ENCODE measurements around the gene TCOF1.

Gene TCOF1, protein sequence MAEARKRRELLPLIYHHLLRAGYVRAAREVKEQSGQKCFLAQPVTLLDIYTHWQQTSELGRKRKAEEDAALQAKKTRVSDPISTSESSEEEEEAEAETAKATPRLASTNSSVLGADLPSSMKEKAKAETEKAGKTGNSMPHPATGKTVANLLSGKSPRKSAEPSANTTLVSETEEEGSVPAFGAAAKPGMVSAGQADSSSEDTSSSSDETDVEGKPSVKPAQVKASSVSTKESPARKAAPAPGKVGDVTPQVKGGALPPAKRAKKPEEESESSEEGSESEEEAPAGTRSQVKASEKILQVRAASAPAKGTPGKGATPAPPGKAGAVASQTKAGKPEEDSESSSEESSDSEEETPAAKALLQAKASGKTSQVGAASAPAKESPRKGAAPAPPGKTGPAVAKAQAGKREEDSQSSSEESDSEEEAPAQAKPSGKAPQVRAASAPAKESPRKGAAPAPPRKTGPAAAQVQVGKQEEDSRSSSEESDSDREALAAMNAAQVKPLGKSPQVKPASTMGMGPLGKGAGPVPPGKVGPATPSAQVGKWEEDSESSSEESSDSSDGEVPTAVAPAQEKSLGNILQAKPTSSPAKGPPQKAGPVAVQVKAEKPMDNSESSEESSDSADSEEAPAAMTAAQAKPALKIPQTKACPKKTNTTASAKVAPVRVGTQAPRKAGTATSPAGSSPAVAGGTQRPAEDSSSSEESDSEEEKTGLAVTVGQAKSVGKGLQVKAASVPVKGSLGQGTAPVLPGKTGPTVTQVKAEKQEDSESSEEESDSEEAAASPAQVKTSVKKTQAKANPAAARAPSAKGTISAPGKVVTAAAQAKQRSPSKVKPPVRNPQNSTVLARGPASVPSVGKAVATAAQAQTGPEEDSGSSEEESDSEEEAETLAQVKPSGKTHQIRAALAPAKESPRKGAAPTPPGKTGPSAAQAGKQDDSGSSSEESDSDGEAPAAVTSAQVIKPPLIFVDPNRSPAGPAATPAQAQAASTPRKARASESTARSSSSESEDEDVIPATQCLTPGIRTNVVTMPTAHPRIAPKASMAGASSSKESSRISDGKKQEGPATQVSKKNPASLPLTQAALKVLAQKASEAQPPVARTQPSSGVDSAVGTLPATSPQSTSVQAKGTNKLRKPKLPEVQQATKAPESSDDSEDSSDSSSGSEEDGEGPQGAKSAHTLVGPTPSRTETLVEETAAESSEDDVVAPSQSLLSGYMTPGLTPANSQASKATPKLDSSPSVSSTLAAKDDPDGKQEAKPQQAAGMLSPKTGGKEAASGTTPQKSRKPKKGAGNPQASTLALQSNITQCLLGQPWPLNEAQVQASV (N-terminal part only)

DNA sequence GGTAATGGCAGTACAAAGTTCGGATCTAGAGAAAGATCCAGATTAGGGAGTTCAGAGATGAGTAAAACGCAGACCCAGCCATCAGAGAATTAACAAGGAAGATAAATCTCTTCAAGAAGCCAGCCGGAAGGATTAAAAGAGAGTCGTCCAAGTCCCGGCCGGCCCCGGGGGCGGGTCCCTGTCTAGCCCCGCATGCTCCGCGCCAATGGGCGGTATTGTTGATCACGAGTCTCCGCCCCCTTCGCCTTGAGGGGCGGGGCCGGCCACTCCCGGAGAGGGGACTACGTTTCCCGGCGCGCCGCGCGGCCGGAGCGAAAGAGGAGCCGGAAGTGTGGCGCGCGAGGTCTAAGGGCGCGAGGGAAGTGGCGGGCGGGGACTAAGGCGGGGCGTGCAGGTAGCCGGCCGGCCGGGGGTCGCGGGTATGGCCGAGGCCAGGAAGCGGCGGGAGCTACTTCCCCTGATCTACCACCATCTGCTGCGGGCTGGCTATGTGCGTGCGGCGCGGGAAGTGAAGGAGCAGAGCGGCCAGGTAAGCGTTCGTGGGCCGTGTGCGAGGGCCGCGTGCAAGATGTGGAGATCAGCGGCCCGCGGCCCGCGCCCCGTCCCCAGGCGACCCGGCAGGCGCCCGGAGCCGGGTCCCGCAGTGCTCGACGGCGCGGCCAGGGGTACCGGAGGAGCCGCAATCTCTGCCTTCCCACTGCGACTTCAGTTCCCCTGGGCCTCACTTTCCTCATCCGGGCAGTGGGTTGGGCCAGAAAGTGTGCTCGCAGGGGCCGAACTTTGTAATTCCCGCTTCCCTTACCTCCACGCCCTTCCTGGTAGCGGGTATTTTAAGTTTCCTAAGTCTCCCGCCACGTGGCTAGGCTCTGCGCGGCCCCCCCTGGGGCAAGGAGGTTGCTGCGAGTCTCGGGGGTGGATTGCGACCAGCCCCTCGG lies at the start of gene TCOF1:
TSS of gene TCOF1 (plus strand) at position 372 of the 935 bp plus-strand sequence. CDS start at position 422, 50 bp downstream.
- peak; percentile 85 for FAIRE-seq
- peak; percentile 87 for DNase-seq (ENCODE audit: low spot score)

DNA sequence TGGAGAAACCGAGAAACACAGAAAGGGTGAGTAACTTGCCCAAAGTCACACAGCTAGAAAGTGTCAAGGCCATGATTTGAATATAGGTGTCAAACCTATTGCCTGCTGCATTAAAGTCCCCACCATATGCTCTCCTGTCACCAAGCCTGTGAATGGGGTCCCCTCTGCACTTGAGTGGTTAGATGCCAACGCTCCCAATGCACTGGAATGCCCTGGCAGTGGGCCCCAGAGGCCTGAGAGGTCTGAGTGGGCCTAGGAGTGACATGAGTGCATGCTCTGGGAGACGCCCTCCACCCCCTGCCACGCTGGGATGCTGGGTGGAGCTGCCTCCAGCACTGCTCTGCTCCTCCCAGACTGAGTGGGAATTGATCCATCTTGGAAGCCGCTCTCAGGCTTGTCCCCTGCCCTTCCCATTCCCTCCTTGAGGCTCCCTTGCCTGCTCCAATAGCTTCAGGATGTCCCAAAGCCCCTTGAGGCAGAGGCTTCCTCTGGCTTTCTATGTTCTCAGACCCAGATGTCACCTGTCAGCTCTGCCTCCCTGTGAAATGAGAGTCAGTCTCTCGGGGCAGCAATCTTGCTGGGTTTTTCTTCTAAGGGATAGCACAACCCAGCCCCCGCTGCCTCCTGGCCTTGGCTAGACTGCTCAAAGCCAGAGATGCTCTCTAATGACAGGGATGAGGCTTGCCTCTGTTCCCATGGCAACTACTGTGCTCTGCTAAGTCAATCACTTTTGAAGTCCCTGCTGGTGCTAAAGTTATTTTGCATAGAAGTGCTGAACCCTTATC lies 48.2 kb upstream of the TCOF1 start:
- no peak for DNase-seq (ENCODE audit: low spot score)
- no peak for FAIRE-seq

DNA sequence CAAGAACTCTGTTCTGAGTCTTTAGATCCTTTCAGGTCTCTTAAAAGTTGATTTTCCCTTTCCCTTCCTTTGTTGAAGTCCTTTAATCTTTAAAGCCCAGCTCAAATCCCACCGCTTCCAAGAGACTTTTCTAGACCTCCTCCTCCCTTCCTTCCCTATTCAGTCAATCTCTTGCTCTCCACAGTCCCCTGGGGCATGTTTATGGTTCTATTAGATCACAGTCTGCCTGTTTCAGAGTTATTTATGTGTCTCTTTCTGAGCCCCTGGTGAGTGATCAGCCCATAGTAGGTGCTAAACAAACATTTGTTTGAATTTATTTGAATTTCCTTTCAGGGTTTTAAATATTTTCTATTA lies 47.6 kb upstream of the TCOF1 start:
- no peak for DNase-seq (ENCODE audit: low spot score)
- no peak for FAIRE-seq

DNA sequence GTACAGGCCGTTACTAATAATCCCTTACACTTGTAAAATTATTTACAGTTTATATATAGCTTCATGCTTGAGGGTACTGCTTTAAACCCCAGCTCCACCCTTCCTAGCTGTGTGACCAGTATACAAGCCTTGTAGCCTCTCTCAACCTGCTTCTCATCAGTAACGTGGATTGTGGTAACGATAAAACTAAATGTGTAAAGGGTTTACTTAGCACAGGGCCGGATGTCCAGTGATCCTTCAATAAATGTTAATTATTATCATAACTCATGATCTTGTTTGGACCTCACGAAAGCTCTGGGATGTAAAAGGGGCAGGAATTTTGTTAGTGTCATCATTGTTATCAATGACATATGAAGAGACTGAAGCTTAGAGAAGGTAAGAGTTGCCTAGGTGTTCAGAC lies 47.3 kb upstream of the TCOF1 start:
- DNase-seq (ENCODE audit: low spot score) = no peak
- FAIRE-seq = no peak

DNA sequence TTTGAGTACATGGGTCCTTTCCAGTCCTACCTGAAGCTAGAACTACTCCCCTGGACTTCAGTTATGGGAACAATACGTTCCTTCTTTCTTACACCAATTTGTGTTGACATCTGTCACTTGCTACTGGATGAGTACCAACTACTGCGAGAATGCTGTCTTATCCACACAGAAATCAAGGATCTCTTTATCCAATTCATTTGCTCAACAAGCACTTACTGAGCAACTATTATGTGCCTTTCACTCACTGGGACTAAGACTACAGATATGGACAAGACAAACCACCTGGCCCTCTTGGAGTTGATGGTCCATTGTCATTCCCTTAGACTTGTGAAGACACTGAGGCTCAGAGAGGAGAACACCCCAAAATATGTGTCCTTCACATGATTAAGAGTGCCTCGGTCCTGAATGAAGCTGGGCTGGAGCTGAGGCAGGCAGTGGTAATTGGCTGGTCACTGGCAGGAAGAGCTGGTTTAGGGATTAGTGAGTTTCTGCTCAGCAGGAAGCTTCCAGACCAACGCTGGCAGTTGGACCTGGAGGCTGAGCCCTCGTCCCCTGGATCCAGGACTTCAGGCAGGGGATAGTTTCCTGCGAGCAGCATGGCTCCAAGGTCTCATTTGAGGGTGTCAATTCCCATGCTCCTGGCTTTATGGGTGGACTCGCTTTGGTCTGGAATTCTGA lies 46.3 kb upstream of the TCOF1 start:
- no peak for FAIRE-seq
- DNase-seq (ENCODE audit: low spot score) = no peak

DNA sequence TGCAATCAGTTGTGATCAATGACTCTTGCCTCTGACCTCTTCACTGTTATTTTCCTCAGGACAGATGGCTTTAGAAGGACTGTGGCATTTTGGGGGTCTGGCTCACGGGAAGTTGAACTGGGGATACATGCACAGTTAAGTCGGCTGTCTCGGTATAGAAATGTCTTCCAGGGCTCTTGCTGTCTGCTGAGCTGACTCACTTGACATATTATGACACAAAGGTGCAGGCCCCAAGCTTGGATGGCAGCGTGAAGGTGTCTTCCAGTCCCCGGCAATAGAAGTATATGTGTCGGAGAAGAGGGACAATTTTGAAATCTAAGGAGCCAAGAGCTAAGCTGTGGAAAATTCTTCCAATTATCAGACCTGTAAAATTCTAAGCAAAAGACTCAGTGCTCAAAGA lies 45.0 kb upstream of the TCOF1 start:
- no peak for DNase-seq (ENCODE audit: low spot score)
- FAIRE-seq = no peak

DNA sequence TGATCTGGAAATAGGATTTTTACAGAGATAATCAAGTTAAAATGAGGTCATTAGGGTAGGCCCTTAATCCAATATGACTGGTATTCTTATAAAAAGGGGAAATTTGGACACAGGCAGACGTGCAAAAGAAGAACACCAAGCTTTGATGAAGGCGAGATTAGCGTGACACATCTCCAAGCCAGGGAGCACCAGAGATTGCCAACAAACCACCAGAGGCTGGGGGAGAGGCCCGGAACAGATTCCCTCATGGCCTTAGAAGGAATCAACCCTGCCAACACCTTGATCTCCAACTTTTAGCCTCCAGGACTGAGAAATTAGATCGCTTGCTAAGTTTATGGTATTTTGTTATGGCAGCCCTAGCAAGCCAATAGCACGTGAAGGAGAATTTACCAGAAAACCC lies 44.0 kb upstream of the TCOF1 start:
- DNase-seq (ENCODE audit: low spot score) = no peak
- no peak for FAIRE-seq

DNA sequence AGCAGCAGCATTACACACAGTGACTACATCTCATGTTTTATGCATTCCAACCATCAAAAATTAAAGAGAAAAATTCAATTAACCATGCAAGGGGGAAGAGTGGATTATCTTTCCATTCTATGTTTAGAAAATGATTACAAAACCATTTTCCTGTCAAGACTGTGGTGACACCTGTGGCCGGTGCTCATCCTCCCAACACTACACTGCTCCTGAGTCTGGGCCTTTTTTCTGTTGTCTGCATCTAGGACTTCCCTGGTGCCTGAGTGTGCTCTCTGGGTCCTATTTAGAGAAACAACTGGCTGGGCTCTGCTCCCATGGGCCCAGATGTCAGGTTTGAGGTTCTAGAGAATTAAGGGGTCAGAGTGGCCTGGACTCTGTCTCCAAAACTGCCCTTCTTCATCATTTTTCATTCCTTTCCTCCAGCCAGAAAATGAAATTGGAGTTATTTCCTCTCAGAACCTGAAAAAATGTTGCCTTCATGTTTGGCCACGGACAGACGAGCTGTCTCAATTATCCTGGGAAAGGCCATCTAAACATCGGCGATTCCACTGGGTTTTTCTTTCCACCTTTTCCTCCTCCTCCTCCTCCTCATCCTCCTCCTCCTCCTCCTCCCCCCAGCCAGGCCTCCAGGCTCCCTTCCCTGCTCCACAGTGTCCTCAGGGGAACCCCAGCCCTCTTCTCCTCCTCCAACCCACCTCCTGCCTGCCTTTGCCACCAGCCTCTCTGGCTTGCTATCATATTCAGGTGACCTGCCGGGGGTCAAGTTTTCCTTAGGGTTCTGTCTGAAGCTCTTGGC lies 43.4 kb upstream of the TCOF1 start:
- FAIRE-seq (no peak), DNase-seq (ENCODE audit: low spot score) (no peak)

DNA sequence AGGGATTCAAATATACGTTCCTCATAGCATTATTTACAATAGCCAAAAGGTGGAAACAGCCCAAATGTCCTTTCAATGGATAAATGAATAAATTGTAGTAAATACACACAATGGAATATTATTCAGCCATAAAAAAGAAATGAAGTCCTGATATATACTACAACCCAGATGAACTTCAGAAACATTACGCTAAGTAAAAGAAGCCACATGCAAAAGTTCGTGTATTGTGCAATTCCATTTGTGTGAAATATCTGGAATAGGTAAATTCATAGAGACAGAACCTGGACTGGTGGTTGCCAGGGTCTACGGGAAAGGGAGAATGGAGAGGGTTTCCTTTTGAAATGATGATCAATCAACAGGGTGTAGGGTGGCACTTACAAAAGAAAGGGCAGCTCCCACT lies 42.3 kb upstream of the TCOF1 start:
- DNase-seq (ENCODE audit: low spot score) = no peak
- no peak for FAIRE-seq

DNA sequence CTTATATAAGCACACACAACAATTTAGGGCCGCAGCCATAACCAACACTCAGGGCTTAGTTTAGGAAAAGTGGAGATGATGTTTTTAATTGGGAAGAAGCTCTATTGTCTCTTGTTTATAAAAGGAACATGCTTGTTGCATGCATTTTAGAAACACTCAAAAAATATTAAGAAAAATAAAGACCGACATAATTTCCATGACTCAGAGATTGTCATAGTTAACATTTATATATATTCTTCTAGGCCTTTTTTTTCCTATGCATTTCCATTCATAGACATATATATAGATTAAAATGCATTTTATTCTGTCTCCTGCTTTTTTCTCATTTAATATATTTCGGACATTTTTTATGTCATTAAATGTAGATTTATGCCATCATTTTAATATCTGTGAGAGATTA lies 41.2 kb upstream of the TCOF1 start:
- DNase-seq (ENCODE audit: low spot score) (no peak), FAIRE-seq (peak; percentile 39)

DNA sequence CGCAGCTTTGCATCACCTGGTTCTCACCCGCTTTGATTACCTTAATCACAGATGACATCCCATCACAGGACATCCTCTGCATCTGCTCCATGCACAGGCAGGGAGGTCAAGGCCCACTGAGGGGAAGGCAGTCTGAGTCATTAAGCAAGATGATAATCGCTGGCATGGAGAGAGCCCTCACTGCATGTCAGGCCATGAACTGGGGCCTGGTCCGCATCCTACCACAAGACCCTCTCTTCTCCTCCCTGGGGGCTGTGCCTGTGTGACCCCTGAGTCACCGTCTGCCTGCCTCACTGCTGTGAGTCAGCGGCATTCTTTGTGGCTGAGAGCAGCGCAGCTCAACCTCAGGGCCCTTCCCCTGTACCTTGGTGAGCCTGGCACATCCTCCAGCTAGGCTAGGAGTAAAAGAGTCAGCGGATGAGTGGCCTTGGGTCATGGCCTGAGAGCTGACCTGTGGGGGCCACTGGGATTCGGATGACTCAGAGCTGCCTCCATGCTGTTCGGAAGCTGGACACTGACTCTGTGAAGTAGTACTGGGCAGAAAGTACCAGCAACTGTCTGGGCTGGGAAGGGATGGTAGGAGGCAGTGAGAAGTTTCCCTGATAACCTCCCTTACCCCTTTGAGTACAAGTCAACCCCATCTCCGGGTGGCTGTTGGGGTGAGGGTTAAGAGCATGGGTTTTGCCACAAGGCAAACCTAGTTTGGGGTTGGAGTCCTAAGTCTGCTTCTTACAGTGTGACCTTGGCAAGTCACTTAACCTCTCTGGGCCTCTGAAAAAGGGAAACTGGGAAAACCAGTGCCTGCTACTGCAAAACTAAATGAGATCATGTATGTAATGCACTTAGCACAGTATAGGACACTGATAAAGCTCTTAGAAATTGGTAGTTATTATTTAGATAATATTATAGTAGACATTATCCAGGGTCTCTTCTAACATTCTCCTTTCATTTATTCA lies 40.2 kb upstream of the TCOF1 start:
- peak; percentile 99 for FAIRE-seq
- DNase-seq (ENCODE audit: low spot score) = peak; percentile 100

DNA sequence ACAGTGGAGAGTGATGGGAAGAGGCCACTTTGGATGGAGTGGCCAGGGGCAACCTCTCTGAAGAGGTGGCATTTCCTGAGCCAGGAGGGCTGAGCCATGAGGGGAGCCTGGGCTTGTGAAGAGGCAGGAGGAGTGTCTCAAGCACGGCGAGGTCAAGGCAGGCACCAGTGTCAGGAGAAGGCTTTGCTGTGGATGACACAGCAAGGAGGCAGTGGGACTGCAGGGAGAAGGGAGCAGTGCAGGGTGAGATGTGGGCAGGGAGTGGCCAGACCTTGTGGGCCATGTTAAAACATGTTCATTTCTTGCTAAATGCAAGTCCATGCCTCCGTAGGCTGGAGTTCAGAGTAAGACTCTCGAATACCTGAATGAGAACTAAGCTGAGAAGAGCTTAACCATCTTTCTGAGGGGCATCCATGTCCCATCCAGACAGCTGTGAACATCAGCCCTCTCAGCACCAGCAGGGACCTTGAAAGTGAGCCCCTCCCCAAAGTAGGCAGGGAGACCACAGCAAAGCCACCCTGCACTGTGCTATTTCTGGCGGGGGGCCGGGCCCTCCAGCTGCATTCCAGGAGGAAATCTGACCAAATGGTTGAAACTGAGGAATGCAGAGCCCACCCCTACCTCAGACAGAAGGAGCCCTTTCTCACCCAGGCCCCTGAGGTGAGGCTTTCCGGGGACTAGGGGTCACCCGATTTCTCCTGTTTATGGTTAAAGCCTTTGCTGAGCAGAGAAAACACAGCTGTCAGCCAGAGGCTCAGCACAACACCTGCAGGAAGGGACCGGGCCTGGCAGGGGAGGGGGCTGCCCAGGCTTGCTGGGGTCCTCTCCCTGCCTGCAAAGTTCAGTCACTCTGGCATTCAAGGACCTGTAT lies 38.6 kb upstream of the TCOF1 start:
- no peak for FAIRE-seq
- peak; percentile 47 for DNase-seq (ENCODE audit: low spot score)

DNA sequence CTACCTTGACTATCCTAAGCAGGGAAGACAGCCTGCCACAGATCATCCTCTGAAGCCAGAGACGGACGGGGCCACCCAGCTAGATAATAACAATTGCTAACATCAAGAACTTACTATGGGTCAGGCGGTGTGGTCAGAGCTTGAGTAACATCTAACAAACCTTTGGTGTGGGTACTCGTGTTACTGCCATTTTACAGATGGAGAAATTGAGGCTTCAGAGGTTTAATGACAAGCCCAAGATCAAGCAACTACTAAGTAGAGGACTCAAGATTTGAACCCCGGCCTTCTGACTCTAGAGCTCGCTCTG lies 38.1 kb upstream of the TCOF1 start:
- DNase-seq (ENCODE audit: low spot score) = no peak
- no peak for FAIRE-seq

DNA sequence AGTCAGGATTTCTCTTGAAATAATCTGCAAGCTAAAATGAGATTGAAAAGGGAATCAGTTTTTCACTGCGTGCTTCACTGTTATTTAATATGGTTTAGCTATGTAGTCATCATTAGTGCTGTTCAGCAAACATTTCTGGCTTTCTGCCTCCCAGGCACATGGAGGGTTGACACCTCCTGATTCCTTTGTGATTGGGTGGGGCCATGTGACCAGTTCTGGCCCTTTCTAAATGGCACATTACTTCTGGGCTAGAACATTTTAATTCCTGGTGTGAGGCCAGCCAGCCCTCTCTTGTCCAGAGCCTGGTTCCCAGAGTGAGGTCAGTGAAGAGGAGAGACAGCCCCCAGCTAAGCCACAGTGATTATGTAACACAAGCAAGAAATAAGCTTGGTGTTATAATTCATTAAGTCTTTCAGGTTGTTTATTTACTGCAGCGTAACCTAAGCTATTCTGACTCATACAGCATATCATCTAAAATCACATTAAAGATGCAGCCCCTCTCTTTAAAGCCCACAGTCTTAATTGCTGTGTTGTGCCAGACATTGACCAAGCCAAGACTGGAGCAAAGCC lies 37.4 kb upstream of the TCOF1 start:
- FAIRE-seq (peak; percentile 86), DNase-seq (ENCODE audit: low spot score) (peak; percentile 83)

DNA sequence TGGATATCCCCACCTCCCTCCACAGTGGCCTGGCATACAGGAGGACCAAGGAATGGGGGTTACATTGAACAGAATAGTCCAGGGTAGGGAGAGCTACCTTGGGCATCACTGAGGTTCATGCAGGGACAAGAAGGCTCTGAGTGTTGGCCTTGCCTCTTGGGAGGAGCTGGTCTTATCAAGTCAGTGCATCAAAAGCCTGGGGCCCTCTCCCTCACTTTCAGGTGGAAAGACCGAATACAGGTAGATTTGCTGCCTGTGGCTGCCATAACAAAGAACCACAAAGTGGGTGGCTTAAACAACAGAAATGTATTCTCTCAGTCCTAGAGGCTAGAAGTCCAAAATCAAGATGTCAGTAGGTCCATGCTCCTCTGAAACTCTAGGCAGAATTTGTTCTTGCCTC lies 36.3 kb upstream of the TCOF1 start:
- FAIRE-seq (no peak), DNase-seq (ENCODE audit: low spot score) (no peak)

DNA sequence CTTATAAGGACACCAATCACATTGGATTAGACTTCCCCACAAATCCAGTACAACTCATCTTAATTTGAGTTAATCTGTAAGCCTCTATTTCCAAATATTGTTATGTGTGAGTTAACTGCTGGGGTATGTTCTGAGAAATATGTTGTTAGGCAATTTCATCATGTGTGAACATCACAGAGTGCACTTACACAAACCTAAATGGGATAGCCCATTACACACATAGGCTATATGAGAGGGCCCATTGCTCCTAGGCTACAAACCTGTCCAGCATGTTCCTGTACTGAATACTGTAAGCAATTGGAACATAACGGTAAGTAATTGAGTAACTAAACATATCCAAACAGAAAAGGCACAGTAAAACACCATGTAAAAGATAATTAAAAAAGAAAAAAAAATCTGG lies 35.7 kb upstream of the TCOF1 start:
- FAIRE-seq = no peak

More for the DNA sequence above, 35.7 kb upstream of the TCOF1 start:
- no peak for DNase-seq (ENCODE audit: low spot score)
